WTC11 (cell line): ENCODE measurements around the gene SERPINA6. TPM values are rescaled to one million over a fixed set of nuclear protein-coding genes. Genes with fewer than 3 reads are reported as not detected.

Experiments
- ATAC-seq: fragments of 200-7000 bp; cut with Tn5 transposase; 2 replicates; pipeline ENCODE4 v1.10.0; 2021; ENCODE audit warnings: mild to moderate bottlenecking, moderate library complexity
- CTCF ChIA-PET: fragments of 300-600 bp; sonication (Branson Sonifier 250); formaldehyde crosslinking; loops from one replicate; lab custom pipeline; 2021; ENCODE audit warnings: antibody characterized with exemption; lab: Charles Lee
- POLR2A ChIA-PET: fragments of 350-600 bp; sonication (Branson Sonifier 250); formaldehyde crosslinking; loops from one replicate; lab custom pipeline; 2021; ENCODE audit warnings: antibody characterized with exemption; lab: Charles Lee
- DNase-seq: peaks from one replicate; pipeline ENCODE4 v3.0.0; 2021; ENCODE audit warnings: low spot score
- H3K27ac Mint-ChIP-seq: 2 replicates; pipeline ENCODE4 v1.8.0; 2021; ENCODE audit warnings: mixed read lengths
- H3K27me3 Mint-ChIP-seq: 2 replicates; pipeline ENCODE4 v1.8.0; 2021; ENCODE audit warnings: low read depth, mild to moderate bottlenecking, moderate library complexity, mixed read lengths
- H3K36me3 Mint-ChIP-seq: 2 replicates; pipeline ENCODE4 v1.8.0; 2021; ENCODE audit warnings: mixed read lengths
- H3K4me1 Mint-ChIP-seq: 2 replicates; pipeline ENCODE4 v1.8.0; 2022; ENCODE audit warnings: mixed read lengths
- H3K4me3 Mint-ChIP-seq: 2 replicates; pipeline ENCODE4 v1.8.0; 2021; ENCODE audit warnings: mild to moderate bottlenecking, moderate library complexity, mixed read lengths
- H3K9me3 Mint-ChIP-seq: 2 replicates; pipeline ENCODE4 v1.8.0; 2021; ENCODE audit warnings: mixed read lengths
- CBFB ChIP-seq: sonication (generic); formaldehyde crosslinking; IDR thresholded peaks from 2 replicates; pipeline ENCODE4 v1.8.1; 2022; ENCODE audit warnings: mild to moderate bottlenecking, low read depth, missing genetic modification reagents
- GABPB1 ChIP-seq: sonication (generic); formaldehyde crosslinking; IDR thresholded peaks from 2 replicates; pipeline ENCODE4 v1.8.1; 2023; ENCODE audit warnings: mild to moderate bottlenecking, missing genetic modification reagents
- IRF2 ChIP-seq: sonication (generic); formaldehyde crosslinking; IDR thresholded peaks from 2 replicates; pipeline ENCODE4 v1.8.0; 2022; ENCODE audit warnings: low read depth, missing genetic modification reagents, borderline replicate concordance
- JUN ChIP-seq: sonication (generic); formaldehyde crosslinking; IDR thresholded peaks from 2 replicates; pipeline ENCODE4 v1.8.0; 2023; ENCODE audit warnings: mild to moderate bottlenecking, missing genetic modification reagents
- NR3C1 ChIP-seq: sonication (generic); formaldehyde crosslinking; conservative IDR thresholded peaks from 2 replicates; pipeline ENCODE4 v1.8.1; 2023; ENCODE audit warnings: low read depth, mild to moderate bottlenecking, missing genetic modification reagents
- PRRX2 ChIP-seq: fragments of 250-450 bp; sonication (Bioruptor Pico); IDR thresholded peaks from 2 replicates; pipeline ENCODE4 v1.8.0; 2021; ENCODE audit warnings: mild to moderate bottlenecking
- SMAD4 ChIP-seq: sonication (generic); formaldehyde crosslinking; IDR thresholded peaks from 2 replicates; pipeline ENCODE4 v1.8.0; 2022; ENCODE audit warnings: mild to moderate bottlenecking, missing genetic modification reagents
- TCF7 ChIP-seq: sonication (generic); formaldehyde crosslinking; IDR thresholded peaks from 2 replicates; pipeline ENCODE4 v1.8.0; 2022; ENCODE audit warnings: mild to moderate bottlenecking, low read depth, missing genetic modification reagents, moderate library complexity
- ZNF416 ChIP-seq: fragments of 250-450 bp; sonication (Bioruptor Pico); IDR thresholded peaks from 2 replicates; pipeline ENCODE4 v1.9.0; 2021; ENCODE audit warnings: mild to moderate bottlenecking, inconsistent platforms
- total RNA-seq: library from RNA; stranded (reverse); gene quantifications from 3 replicates; pipeline ENCODE4 v1.2.3, GENCODE V29; 2021
- TF ChIP-seq, protein P1 (sequence below): sonication (generic); formaldehyde crosslinking; IDR thresholded peaks from 2 replicates; pipeline ENCODE4 v1.8.0; 2023; ENCODE audit warnings: missing genetic modification reagents, mild to moderate bottlenecking, borderline replicate concordance
- TF ChIP-seq, protein P2 (sequence below): fragments of 250-450 bp; sonication (Bioruptor Pico); IDR thresholded peaks from 2 replicates; pipeline ENCODE4 v2.1.2; 2022; ENCODE audit warnings: mild to moderate bottlenecking, moderate library complexity
- TF ChIP-seq, protein P3 (sequence below): sonication (generic); formaldehyde crosslinking; IDR thresholded peaks from 2 replicates; pipeline ENCODE4 v1.8.1; 2023; ENCODE audit warnings: mild to moderate bottlenecking, missing genetic modification reagents, moderate library complexity
- TF ChIP-seq, protein P4 (sequence below): sonication (generic); formaldehyde crosslinking; IDR thresholded peaks from 2 replicates; pipeline ENCODE4 v1.8.1; 2022; ENCODE audit warnings: low read depth, mild to moderate bottlenecking, moderate library complexity, missing genetic modification reagents, borderline replicate concordance

The SERPINA6 gene
- total RNA-seq, 1 experiment from 2014 or later = 0.15 TPM

DNA sequence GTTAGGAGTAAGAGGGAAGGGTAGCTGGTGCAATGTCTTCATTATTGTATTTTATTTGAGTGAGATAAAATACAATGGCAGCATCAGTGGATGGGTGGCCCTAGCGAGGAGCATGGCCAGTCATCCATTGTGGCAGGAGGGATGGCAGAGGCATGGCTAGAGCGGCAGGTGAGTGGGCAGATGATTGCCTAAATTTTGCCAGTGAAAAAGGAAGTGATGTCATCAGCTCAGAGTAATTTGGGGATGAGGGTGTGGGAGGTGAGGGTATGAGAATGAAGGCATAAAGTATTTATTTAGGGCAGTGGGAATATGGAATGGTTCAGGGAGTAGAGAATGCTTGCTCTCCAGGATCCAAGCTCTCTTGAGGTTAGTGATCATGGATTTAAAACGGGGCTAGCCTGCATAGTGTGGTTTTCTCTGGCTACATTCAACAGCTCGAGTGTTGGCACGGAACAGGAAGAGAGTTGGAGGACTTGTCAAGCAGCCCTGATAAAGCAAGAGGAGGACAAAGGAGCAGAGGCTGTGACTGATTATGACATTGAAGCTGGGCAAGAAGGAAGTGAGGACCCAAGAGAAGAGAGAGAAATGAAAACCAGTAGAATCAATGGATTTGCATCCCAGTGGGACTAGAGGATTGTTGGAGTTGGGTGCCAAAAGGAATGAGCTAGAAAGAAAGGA lies 18.7 kb upstream of the SERPINA6 start (continued):
- TF ChIP-seq, protein P1, sequence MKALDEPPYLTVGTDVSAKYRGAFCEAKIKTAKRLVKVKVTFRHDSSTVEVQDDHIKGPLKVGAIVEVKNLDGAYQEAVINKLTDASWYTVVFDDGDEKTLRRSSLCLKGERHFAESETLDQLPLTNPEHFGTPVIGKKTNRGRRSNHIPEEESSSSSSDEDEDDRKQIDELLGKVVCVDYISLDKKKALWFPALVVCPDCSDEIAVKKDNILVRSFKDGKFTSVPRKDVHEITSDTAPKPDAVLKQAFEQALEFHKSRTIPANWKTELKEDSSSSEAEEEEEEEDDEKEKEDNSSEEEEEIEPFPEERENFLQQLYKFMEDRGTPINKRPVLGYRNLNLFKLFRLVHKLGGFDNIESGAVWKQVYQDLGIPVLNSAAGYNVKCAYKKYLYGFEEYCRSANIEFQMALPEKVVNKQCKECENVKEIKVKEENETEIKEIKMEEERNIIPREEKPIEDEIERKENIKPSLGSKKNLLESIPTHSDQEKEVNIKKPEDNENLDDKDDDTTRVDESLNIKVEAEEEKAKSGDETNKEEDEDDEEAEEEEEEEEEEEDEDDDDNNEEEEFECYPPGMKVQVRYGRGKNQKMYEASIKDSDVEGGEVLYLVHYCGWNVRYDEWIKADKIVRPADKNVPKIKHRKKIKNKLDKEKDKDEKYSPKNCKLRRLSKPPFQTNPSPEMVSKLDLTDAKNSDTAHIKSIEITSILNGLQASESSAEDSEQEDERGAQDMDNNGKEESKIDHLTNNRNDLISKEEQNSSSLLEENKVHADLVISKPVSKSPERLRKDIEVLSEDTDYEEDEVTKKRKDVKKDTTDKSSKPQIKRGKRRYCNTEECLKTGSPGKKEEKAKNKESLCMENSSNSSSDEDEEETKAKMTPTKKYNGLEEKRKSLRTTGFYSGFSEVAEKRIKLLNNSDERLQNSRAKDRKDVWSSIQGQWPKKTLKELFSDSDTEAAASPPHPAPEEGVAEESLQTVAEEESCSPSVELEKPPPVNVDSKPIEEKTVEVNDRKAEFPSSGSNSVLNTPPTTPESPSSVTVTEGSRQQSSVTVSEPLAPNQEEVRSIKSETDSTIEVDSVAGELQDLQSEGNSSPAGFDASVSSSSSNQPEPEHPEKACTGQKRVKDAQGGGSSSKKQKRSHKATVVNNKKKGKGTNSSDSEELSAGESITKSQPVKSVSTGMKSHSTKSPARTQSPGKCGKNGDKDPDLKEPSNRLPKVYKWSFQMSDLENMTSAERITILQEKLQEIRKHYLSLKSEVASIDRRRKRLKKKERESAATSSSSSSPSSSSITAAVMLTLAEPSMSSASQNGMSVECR (CRISPR knock-in tag) = no peak
- TF ChIP-seq NR3C1 (CRISPR knock-in tag) (no peak), ZNF416 (CRISPR knock-in tag) (no peak)
- TF ChIP-seq, all 79 proteins: peak for 0

DNA sequence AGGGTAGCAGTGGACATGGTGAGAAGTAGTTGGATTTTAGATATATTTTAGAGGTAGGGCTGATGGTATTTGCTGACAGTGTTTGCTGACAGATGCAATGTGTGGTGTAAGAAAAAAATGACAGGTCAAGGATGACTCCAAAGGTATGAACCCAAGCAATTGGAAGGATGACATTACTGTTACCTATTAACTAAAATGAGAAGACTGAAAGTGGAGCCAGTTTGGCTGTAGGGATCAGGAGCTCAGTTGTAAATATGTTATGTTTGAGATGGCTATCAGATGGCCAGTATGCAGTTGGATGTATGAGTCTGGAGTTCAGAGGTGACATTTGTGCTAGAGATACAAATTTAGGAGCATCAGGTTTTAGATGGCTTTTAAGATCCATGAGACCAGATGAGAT lies 17.4 kb upstream of the SERPINA6 start:
- no peak for ATAC-seq
- CTCF ChIA-PET = no interaction called here
- peaks cover 11% of the 10 kb centered on the region for H3K9me3 Mint-ChIP-seq

DNA sequence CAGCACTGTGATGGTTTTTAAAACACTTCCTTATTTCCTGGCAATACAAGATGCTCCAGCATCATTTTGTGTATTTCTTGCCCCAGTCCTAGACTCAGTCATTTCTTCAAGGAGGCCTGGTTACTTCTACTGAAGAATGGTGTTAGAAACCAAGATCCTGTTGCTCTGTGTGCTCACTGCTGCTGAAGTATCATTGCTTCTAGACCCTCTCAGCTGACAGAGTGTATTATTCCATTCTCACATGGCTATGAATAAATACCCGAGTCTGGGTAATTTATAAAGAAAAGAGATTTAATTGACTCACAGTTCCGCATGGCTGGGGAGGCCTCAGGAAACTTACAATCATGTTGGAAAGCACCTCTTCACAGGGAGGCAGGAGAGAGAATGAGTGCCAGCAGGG lies 14.9 kb upstream of the SERPINA6 start:
- TF ChIP-seq TCF7 (no peak), SMAD4 (CRISPR knock-in tag) (no peak), CBFB (CRISPR knock-in tag) (no peak), GABPB1 (no peak)
- TF ChIP-seq, protein P2, sequence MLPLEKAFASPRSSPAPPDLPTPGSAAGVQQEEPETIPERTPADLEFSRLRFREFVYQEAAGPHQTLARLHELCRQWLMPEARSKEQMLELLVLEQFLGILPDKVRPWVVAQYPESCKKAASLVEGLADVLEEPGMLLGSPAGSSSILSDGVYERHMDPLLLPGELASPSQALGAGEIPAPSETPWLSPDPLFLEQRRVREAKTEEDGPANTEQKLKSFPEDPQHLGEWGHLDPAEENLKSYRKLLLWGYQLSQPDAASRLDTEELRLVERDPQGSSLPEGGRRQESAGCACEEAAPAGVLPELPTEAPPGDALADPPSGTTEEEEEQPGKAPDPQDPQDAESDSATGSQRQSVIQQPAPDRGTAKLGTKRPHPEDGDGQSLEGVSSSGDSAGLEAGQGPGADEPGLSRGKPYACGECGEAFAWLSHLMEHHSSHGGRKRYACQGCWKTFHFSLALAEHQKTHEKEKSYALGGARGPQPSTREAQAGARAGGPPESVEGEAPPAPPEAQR (CRISPR knock-in tag) = no peak
- Mint-ChIP-seq H3K27me3 (0 out of 2 replicates have a peak, but pooled peaks cover 3% of the 10 kb centered on the region), H3K4me1 (no peaks in the 10 kb centered on the region), H3K36me3 (no peaks in the 10 kb centered on the region), H3K27ac (no peak overlapping the region), H3K9me3 (peaks cover 11% of the 10 kb centered on the region), H3K4me3 (no peak overlapping the region)
- POLR2A ChIA-PET = no interaction called here
- ATAC-seq (no peak), DNase-seq (no peak)
- CTCF ChIA-PET = no interaction called here

More for the DNA sequence above, 17.4 kb upstream of the SERPINA6 start:
- Mint-ChIP-seq H3K4me1 (no peaks in the 10 kb centered on the region), H3K36me3 (no peaks in the 10 kb centered on the region), H3K27ac (no peak overlapping the region), H3K4me3 (no peak overlapping the region), H3K27me3 (0 out of 2 replicates have a peak, but pooled peaks cover 5% of the 10 kb centered on the region)
- peak; percentile 50; the same call in 1 of the 2 replicates for TF ChIP-seq GABPB1
- TF ChIP-seq PRRX2 = no peak
- no peak for TF ChIP-seq NR3C1 (CRISPR knock-in tag)
- no peak for TF ChIP-seq IRF2 (CRISPR knock-in tag)
- TF ChIP-seq, protein P3, sequence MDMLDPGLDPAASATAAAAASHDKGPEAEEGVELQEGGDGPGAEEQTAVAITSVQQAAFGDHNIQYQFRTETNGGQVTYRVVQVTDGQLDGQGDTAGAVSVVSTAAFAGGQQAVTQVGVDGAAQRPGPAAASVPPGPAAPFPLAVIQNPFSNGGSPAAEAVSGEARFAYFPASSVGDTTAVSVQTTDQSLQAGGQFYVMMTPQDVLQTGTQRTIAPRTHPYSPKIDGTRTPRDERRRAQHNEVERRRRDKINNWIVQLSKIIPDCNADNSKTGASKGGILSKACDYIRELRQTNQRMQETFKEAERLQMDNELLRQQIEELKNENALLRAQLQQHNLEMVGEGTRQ = no peak
- no peak for TF ChIP-seq JUN
- POLR2A ChIA-PET = no interaction called here
- no peak for DNase-seq

DNA sequence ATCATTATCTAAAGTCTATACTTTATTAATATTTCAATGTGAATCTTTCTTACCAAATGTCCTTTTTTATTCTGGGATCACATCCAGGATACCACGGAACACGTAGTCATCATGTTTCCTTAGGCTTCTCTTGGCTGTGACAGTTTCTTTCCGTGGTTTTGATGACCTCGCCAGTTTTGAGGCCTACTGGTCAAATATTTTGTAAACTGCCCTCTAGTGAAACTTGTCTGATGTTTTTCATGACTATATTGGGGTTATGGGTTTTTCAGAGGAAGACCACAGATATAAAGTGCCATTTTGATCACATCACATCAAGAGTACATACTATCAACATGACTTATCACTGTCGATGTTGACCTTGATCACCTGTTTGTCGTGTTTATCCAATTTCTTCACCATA lies 14.1 kb upstream of the SERPINA6 start:
- TF ChIP-seq, protein P1 (CRISPR knock-in tag) = no peak
- TF ChIP-seq, protein P4, sequence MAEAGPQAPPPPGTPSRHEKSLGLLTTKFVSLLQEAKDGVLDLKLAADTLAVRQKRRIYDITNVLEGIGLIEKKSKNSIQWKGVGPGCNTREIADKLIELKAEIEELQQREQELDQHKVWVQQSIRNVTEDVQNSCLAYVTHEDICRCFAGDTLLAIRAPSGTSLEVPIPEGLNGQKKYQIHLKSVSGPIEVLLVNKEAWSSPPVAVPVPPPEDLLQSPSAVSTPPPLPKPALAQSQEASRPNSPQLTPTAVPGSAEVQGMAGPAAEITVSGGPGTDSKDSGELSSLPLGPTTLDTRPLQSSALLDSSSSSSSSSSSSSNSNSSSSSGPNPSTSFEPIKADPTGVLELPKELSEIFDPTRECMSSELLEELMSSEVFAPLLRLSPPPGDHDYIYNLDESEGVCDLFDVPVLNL (CRISPR knock-in tag) = no peak
- no peak for DNase-seq
- H3K4me1 Mint-ChIP-seq = no peaks in the 10 kb centered on the region
- peaks cover 11% of the 10 kb centered on the region for H3K9me3 Mint-ChIP-seq
- ChIA-PET POLR2A (no interaction called here), CTCF (no interaction called here)
- H3K27me3 Mint-ChIP-seq = 0 out of 2 replicates have a peak, but pooled peaks cover 3% of the 10 kb centered on the region
- ATAC-seq = no peak
- no peak overlapping the region for H3K4me3 Mint-ChIP-seq
- H3K36me3 Mint-ChIP-seq = no peaks in the 10 kb centered on the region
- H3K27ac Mint-ChIP-seq = no peak overlapping the region
